Neuronal stem cell (in vitro differentiated cells): Measurements from ENCODE around the gene RFC5.
A peak's percentile ranks its signal among the peaks of the same experiment; 100 is the strongest.
"Not testable (repeated sequence)": the region's sequence is repeated elsewhere in the genome, so short reads cannot be mapped to it uniquely, and the experiment has no call there.

Experiments used
- DNase-seq: peaks from one replicate; pipeline ENCODE4 v3.0.0-alpha.2; 2013; ENCODE audit warnings: low spot score
- H2AFZ ChIP-seq: one replicate; pipeline ENCODE4 v1.6.1; 2013; ENCODE audit warnings: mild to moderate bottlenecking, low read length, inconsistent platforms
- H2AK5ac ChIP-seq: 2 replicates; pipeline ENCODE4 v1.6.1; 2013; ENCODE audit warnings: low read depth, mild to moderate bottlenecking, inconsistent platforms, low read length, moderate library complexity, mixed read lengths
- H2BK120ac ChIP-seq: 2 replicates; pipeline ENCODE4 v1.6.1; 2013; ENCODE audit warnings: low read depth, mild to moderate bottlenecking, inconsistent platforms, low read length, moderate library complexity, mixed read lengths
- H2BK12ac ChIP-seq: one replicate; pipeline ENCODE4 v1.6.1; 2013; ENCODE audit warnings: low read length, inconsistent platforms
- H2BK15ac ChIP-seq: 2 replicates; pipeline ENCODE4 v1.6.1; 2013; ENCODE audit warnings: mild to moderate bottlenecking, low read length, inconsistent platforms, mixed read lengths
- H2BK5ac ChIP-seq: one replicate; pipeline ENCODE4 v1.6.1; 2013; ENCODE audit warnings: inconsistent platforms, mild to moderate bottlenecking, low read length, moderate library complexity
- H3K14ac ChIP-seq: one replicate; pipeline ENCODE4 v1.6.1; 2013; ENCODE audit warnings: low read length, inconsistent platforms
- H3K18ac ChIP-seq: 2 replicates; pipeline ENCODE4 v1.6.1; 2013; ENCODE audit warnings: low read length, inconsistent platforms
- H3K23ac ChIP-seq: 2 replicates; pipeline ENCODE4 v1.6.1; 2013; ENCODE audit warnings: low read depth, mild to moderate bottlenecking, mixed read lengths, low read length, inconsistent platforms; ENCODE audit not compliant: poor library complexity
- H3K27ac ChIP-seq: replicated peaks from 3 replicates; pipeline ENCODE4 v1.5.1; 2013; ENCODE audit warnings: low read length, inconsistent platforms
- H3K27me3 ChIP-seq, 3 experiments: 2 replicates each; pipeline ENCODE4 v1.6.1; 2013; ENCODE audit warnings: low read length in 3 of 3, mild to moderate bottlenecking in 2 of 3, inconsistent platforms in 1 of 3, low read depth in 1 of 3, mixed read lengths in 1 of 3, moderate library complexity in 1 of 3; ENCODE audit not compliant: control insufficient read depth in 3 of 3, insufficient read depth in 3 of 3
- H3K36me3 ChIP-seq, 2 donors: replicated peaks in 1 of 2; 2 replicates each; pipeline ENCODE4 v1.6.1; 2013; ENCODE audit warnings: low read length in 2 of 2; ENCODE audit not compliant: control insufficient read depth in 2 of 2, insufficient read depth in 2 of 2
- H3K4ac ChIP-seq: 2 replicates; pipeline ENCODE4 v1.6.1; 2013; ENCODE audit warnings: inconsistent platforms, mild to moderate bottlenecking, low read length, moderate library complexity
- H3K4me1 ChIP-seq, 2 donors: 1 replicate in 1 of 2; 2 replicates in 1 of 2; pipeline ENCODE4 v1.6.1; 2013; ENCODE audit warnings: low read length in 2 of 2, low read depth in 1 of 2; ENCODE audit not compliant: control insufficient read depth in 2 of 2, insufficient read depth in 1 of 2
- H3K4me2 ChIP-seq: one replicate; pipeline ENCODE4 v1.6.1; 2013; ENCODE audit warnings: mild to moderate bottlenecking, low read length, inconsistent platforms; ENCODE audit not compliant: insufficient read depth, poor library complexity, severe bottlenecking
- H3K4me3 ChIP-seq, 2 donors: 2 replicates each; pipeline ENCODE4 v1.5.1; 2013; ENCODE audit warnings: low read length in 2 of 2, mild to moderate bottlenecking in 2 of 2, inconsistent platforms in 1 of 2, moderate library complexity in 1 of 2
- H3K79me1 ChIP-seq: one replicate; pipeline ENCODE4 v1.6.1; 2013; ENCODE audit warnings: low read depth, mild to moderate bottlenecking, inconsistent platforms, low read length, moderate library complexity
- H3K9ac ChIP-seq: one replicate; pipeline ENCODE4 v1.6.1; 2013; ENCODE audit warnings: mild to moderate bottlenecking, low read depth, low read length, inconsistent platforms; ENCODE audit not compliant: poor library complexity
- H3K9me3 ChIP-seq, 2 donors: replicated peaks in 1 of 2; 2 replicates each; pipeline versions ENCODE3 to v1.6.1; 2013; ENCODE audit warnings: low read length in 2 of 2, mild to moderate bottlenecking in 2 of 2, inconsistent platforms in 1 of 2, low read depth in 1 of 2, mixed read lengths in 1 of 2, moderate library complexity in 1 of 2; ENCODE audit not compliant: control insufficient read depth in 2 of 2, insufficient read depth in 1 of 2
- H4K8ac ChIP-seq: one replicate; pipeline ENCODE4 v1.6.1; 2013; ENCODE audit warnings: low read depth, mild to moderate bottlenecking, inconsistent platforms, low read length, moderate library complexity
- H4K91ac ChIP-seq: one replicate; pipeline ENCODE4 v1.6.1; 2013; ENCODE audit warnings: low read length, low read depth, mild to moderate bottlenecking, inconsistent platforms; ENCODE audit not compliant: poor library complexity
- WGBS, 2 donors: extraction: QIAGEN DNeasy Blood & Tissue Kit; methylation state at CpG; one replicate each; pipeline ENCODE4 v1.1.7; 2013; ENCODE audit warnings: missing lambda C conversion rate in 2 of 2, mixed read lengths in 1 of 2; ENCODE audit not compliant: insufficient read length in 2 of 2, insufficient replicate concordance in 1 of 2; ENCODE audit errors: extremely low coverage in 2 of 2; 5-methylcytosine and 5-hydroxymethylcytosine counted together

Gene RFC5

GRCh38 chr12:117986705-117987469, 29.6 kb upstream of the RFC5 start:
- no peak overlapping the region for H3K14ac ChIP-seq
- H2BK15ac ChIP-seq, result no peak overlapping the region
- no peak overlapping the region for H3K9ac ChIP-seq
- no peaks in the 10 kb centered on the region for H3K27me3 ChIP-seq
- H2AK5ac ChIP-seq, result no peak overlapping the region
- H3K36me3 ChIP-seq, result no peaks in the 10 kb centered on the region
- H2BK120ac ChIP-seq, result no peak overlapping the region
- H3K4ac ChIP-seq, result no peak overlapping the region
- H3K9me3 ChIP-seq, result no peaks in the 10 kb centered on the region
- no peak overlapping the region for H3K4me2 ChIP-seq
- no peak overlapping the region for H4K91ac ChIP-seq
- no peak overlapping the region for H3K27ac ChIP-seq
- H3K4me3 ChIP-seq, result no peak overlapping the region
- no peaks in the 10 kb centered on the region for H3K4me1 ChIP-seq
- WGBS, 2 donors, result no CpG with 5 or more reads among the region's 4 CpGs
- no peak overlapping the region for H2BK12ac ChIP-seq
- no peak overlapping the region for H2BK5ac ChIP-seq
- no peak overlapping the region for H3K18ac ChIP-seq
- H3K79me1 ChIP-seq, result no peaks in the 10 kb centered on the region
- DNase-seq, result no peak
- no peak overlapping the region for H4K8ac ChIP-seq
- no peak overlapping the region for H3K23ac ChIP-seq
- no peak overlapping the region for H2AFZ ChIP-seq

GRCh38 chr12:117994551-117995438, 21.7 kb upstream of the RFC5 start:
- H2BK5ac ChIP-seq, result no peak overlapping the region
- no peak overlapping the region for H2BK15ac ChIP-seq
- no peak overlapping the region for H3K14ac ChIP-seq
- H3K9me3 ChIP-seq, result no peaks in the 10 kb centered on the region
- H3K27ac ChIP-seq, result no peak overlapping the region
- H3K18ac ChIP-seq, result no peak overlapping the region
- no peaks in the 10 kb centered on the region for H3K27me3 ChIP-seq
- WGBS, 2 donors, result no CpG with 5 or more reads among the region's 3 CpGs
- H3K36me3 ChIP-seq, result no peaks in the 10 kb centered on the region
- no peak for DNase-seq
- no peak overlapping the region for H4K91ac ChIP-seq
- H3K79me1 ChIP-seq, result no peaks in the 10 kb centered on the region
- H3K23ac ChIP-seq, result no peak overlapping the region
- H3K4me1 ChIP-seq, result no peaks in the 10 kb centered on the region
- H2BK12ac ChIP-seq, result no peak overlapping the region
- no peak overlapping the region for H3K4ac ChIP-seq
- H2AK5ac ChIP-seq, result no peak overlapping the region
- no peak overlapping the region for H2AFZ ChIP-seq
- H3K4me2 ChIP-seq, result no peak overlapping the region
- H3K4me3 ChIP-seq, result no peak overlapping the region
- H4K8ac ChIP-seq, result no peak overlapping the region
- no peak overlapping the region for H3K9ac ChIP-seq
- no peak overlapping the region for H2BK120ac ChIP-seq

- Histone ChIP-seq H2BK12ac (no peak overlapping the region), H3K4me2 (no peak overlapping the region), H3K23ac (no peak overlapping the region), H4K91ac (no peak overlapping the region), H2BK15ac (no peak overlapping the region), H3K79me1 (no peaks in the 10 kb centered on the region), H3K36me3 (no peaks in the 10 kb centered on the region), H3K18ac (no peak overlapping the region), H3K4me1 (no peaks in the 10 kb centered on the region), H4K8ac (no peak overlapping the region), H2AFZ (no peak overlapping the region), H3K27me3 (peaks cover 0 to 2% (median 0%) of the 10 kb centered on the region in 3 experiments), H3K4me3 (no peak overlapping the region), H3K4ac (no peak overlapping the region), H2BK120ac (no peak overlapping the region), H3K9ac (no peak overlapping the region), H2BK5ac (no peak overlapping the region), H3K9me3 (no peaks in the 10 kb centered on the region), H2AK5ac (no peak overlapping the region), H3K27ac (no peak overlapping the region), H3K14ac (no peak overlapping the region)
- no peak for DNase-seq
- WGBS, 2 donors, result no CpG with 5 or more reads among the region's 2 CpGs
These were observed 17.8 kb upstream of the RFC5 start for GRCh38 chr12:117998719-117999118.

- H2BK12ac ChIP-seq, H3K79me1 ChIP-seq, H3K4me2 ChIP-seq, H3K23ac ChIP-seq, H2BK15ac ChIP-seq, H2BK5ac ChIP-seq, H3K14ac ChIP-seq, H3K9me3 ChIP-seq, DNase-seq, H3K27me3 ChIP-seq, H3K4me3 ChIP-seq, H2AK5ac ChIP-seq, H3K4me1 ChIP-seq, H3K9ac ChIP-seq, H4K8ac ChIP-seq, H3K4ac ChIP-seq, H3K18ac ChIP-seq, H3K27ac ChIP-seq, H4K91ac ChIP-seq, H2BK120ac ChIP-seq, H3K36me3 ChIP-seq: not testable (repeated sequence)
- H2AFZ ChIP-seq, result peak overlapping the region; percentile 45
- no CpG with 5 or more reads among the region's 2 CpGs for WGBS, 2 donors
These were observed 16.7 kb upstream of the RFC5 start for GRCh38 chr12:117999806-118000205.
